Measurements from ENCODE around the gene PARN. TPM values are rescaled to one million over a fixed set of nuclear protein-coding genes. Genes with fewer than 3 reads are reported as not detected.
"Not testable (repeated sequence)": the region's sequence is repeated elsewhere in the genome, so short reads cannot be mapped to it uniquely, and the experiment has no call there.

Gene PARN
- total RNA-seq, 2 experiments from 2014 or later, result 36.4 to 40.0 TPM

GRCh38 chr16:14564861-14565687, 65.0 kb downstream of the PARN start:
- H3K36me3 Mint-ChIP-seq (ENCODE audit: low read depth), result peaks cover 11% of the 10 kb centered on the region
- ATAC-seq (no peak), DNase-seq (no peak)
- ChIA-PET CTCF (interaction anchor here (0.8 kb wide), 1 partner anchor 21 kb away, joined by 3 read pairs; no protein-coding TSS in a partner anchor), POLR2A (no interaction called here)
- H3K9me3 Mint-ChIP-seq (ENCODE audit: insufficient read depth), result no peaks in the 10 kb centered on the region
- no peaks in the 10 kb centered on the region for H3K27me3 Mint-ChIP-seq (ENCODE audit: low read depth)
- H3K27ac Mint-ChIP-seq, result no peak overlapping the region
- H3K4me3 Mint-ChIP-seq, result no peak overlapping the region
- H3K4me1 Mint-ChIP-seq (ENCODE audit: low read depth), result peaks cover 3% of the 10 kb centered on the region

GRCh38 chr16:14564323-14564722, 65.7 kb downstream of the PARN start:
- ATAC-seq (no peak), DNase-seq (no peak)
- H3K4me3 Mint-ChIP-seq, result no peak overlapping the region
- no peaks in the 10 kb centered on the region for H3K9me3 Mint-ChIP-seq (ENCODE audit: insufficient read depth)
- no peaks in the 10 kb centered on the region for H3K27me3 Mint-ChIP-seq (ENCODE audit: low read depth)
- ChIA-PET CTCF (no interaction called here), POLR2A (no interaction called here)
- peaks cover 3% of the 10 kb centered on the region for H3K4me1 Mint-ChIP-seq (ENCODE audit: low read depth)
- no peak overlapping the region for H3K27ac Mint-ChIP-seq
- peaks cover 11% of the 10 kb centered on the region for H3K36me3 Mint-ChIP-seq (ENCODE audit: low read depth)

GRCh38 chr16:14562691-14563491, 67.2 kb downstream of the PARN start:
- CTCF ChIA-PET, result no interaction called here
- ATAC-seq (no peak), DNase-seq (no peak)
- Mint-ChIP-seq H3K27ac (no peak overlapping the region), H3K9me3 (ENCODE audit: insufficient read depth) (no peaks in the 10 kb centered on the region), H3K36me3 (ENCODE audit: low read depth) (peaks cover 9% of the 10 kb centered on the region), H3K4me1 (ENCODE audit: low read depth) (peaks cover 3% of the 10 kb centered on the region), H3K4me3 (no peak overlapping the region), H3K27me3 (ENCODE audit: low read depth) (no peaks in the 10 kb centered on the region)
- POLR2A ChIA-PET, result no interaction called here

GRCh38 chr16:14560523-14560922, 69.5 kb downstream of the PARN start:
- Mint-ChIP-seq H3K27me3 (ENCODE audit: low read depth) (no peaks in the 10 kb centered on the region), H3K9me3 (ENCODE audit: insufficient read depth) (no peaks in the 10 kb centered on the region), H3K4me3 (no peak overlapping the region), H3K36me3 (ENCODE audit: low read depth) (peaks cover 9% of the 10 kb centered on the region), H3K27ac (no peak overlapping the region), H3K4me1 (ENCODE audit: low read depth) (peaks cover 2% of the 10 kb centered on the region)
- DNase-seq (no peak), ATAC-seq (no peak)
- POLR2A ChIA-PET, result no interaction called here
- CTCF ChIA-PET, result no interaction called here

GRCh38 chr16:14559809-14560241, 70.2 kb downstream of the PARN start:
- DNase-seq, result no peak
- no peak for ATAC-seq
- CTCF ChIA-PET, result no interaction called here
- no peak overlapping the region for H3K4me3 Mint-ChIP-seq
- H3K27ac Mint-ChIP-seq, result no peak overlapping the region
- H3K9me3 Mint-ChIP-seq (ENCODE audit: insufficient read depth), result no peaks in the 10 kb centered on the region
- POLR2A ChIA-PET, result no interaction called here
- H3K4me1 Mint-ChIP-seq (ENCODE audit: low read depth), result peaks cover 2% of the 10 kb centered on the region
- peaks cover 9% of the 10 kb centered on the region for H3K36me3 Mint-ChIP-seq (ENCODE audit: low read depth)
- H3K27me3 Mint-ChIP-seq (ENCODE audit: low read depth), result no peaks in the 10 kb centered on the region

GRCh38 chr16:14553447-14553846, 76.6 kb downstream of the PARN start:
- H3K27ac Mint-ChIP-seq, result no peak overlapping the region
- H3K27me3 Mint-ChIP-seq (ENCODE audit: low read depth), result no peaks in the 10 kb centered on the region
- CTCF ChIA-PET, result no interaction called here
- POLR2A ChIA-PET, result no interaction called here
- no peak for DNase-seq
- H3K36me3 Mint-ChIP-seq (ENCODE audit: low read depth), result peaks cover 14% of the 10 kb centered on the region
- H3K4me3 Mint-ChIP-seq, result no peak overlapping the region
- ATAC-seq, result no peak
- peaks cover 2% of the 10 kb centered on the region for H3K4me1 Mint-ChIP-seq (ENCODE audit: low read depth)
- no peaks in the 10 kb centered on the region for H3K9me3 Mint-ChIP-seq (ENCODE audit: insufficient read depth)

GRCh38 chr16:14549789-14550153, 80.3 kb downstream of the PARN start:
- Mint-ChIP-seq H3K9me3 (ENCODE audit: insufficient read depth) (no peaks in the 10 kb centered on the region), H3K27me3 (ENCODE audit: low read depth) (no peaks in the 10 kb centered on the region), H3K4me1 (ENCODE audit: low read depth) (peaks cover 2% of the 10 kb centered on the region), H3K4me3 (no peak overlapping the region), H3K27ac (no peak overlapping the region), H3K36me3 (ENCODE audit: low read depth) (peaks cover 17% of the 10 kb centered on the region)
- CTCF ChIA-PET, result no interaction called here
- DNase-seq (no peak), ATAC-seq (no peak)
- POLR2A ChIA-PET, result interaction anchor here (0.7 kb wide), 1 partner anchor 132 kb away, joined by 3 read pairs; no protein-coding TSS in a partner anchor

- H3K9me3 Mint-ChIP-seq (ENCODE audit: insufficient read depth), result no peaks in the 10 kb centered on the region
- peaks cover 2% of the 10 kb centered on the region for H3K4me1 Mint-ChIP-seq (ENCODE audit: low read depth)
- POLR2A ChIA-PET, result no interaction called here
- no peak overlapping the region for H3K27ac Mint-ChIP-seq
- ATAC-seq, result no peak
- H3K36me3 Mint-ChIP-seq (ENCODE audit: low read depth), result peaks cover 19% of the 10 kb centered on the region
- H3K27me3 Mint-ChIP-seq (ENCODE audit: low read depth), result no peaks in the 10 kb centered on the region
- no peak for DNase-seq
- CTCF ChIA-PET, result no interaction called here
- H3K4me3 Mint-ChIP-seq, result no peak overlapping the region
Measured at GRCh38 chr16:14548933-14549788, 80.9 kb downstream of the PARN start.

GRCh38 chr16:14545346-14545884, 84.6 kb downstream of the PARN start:
- Mint-ChIP-seq H3K27ac (no peak overlapping the region), H3K36me3 (ENCODE audit: low read depth) (peaks cover 33% of the 10 kb centered on the region), H3K4me3 (no peak overlapping the region), H3K9me3 (ENCODE audit: insufficient read depth) (peaks cover 3% of the 10 kb centered on the region), H3K4me1 (ENCODE audit: low read depth) (peaks cover 2% of the 10 kb centered on the region), H3K27me3 (ENCODE audit: low read depth) (no peaks in the 10 kb centered on the region)
- ATAC-seq (no peak), DNase-seq (no peak)
- ChIA-PET CTCF (no interaction called here), POLR2A (no interaction called here)

- H3K27ac Mint-ChIP-seq; H3K27me3 Mint-ChIP-seq (ENCODE audit: low read depth); ATAC-seq; H3K9me3 Mint-ChIP-seq (ENCODE audit: insufficient read depth); H3K4me1 Mint-ChIP-seq (ENCODE audit: low read depth); CTCF ChIA-PET; POLR2A ChIA-PET; DNase-seq; H3K4me3 Mint-ChIP-seq: not testable (repeated sequence)
- peaks cover 33% of the 10 kb centered on the region for H3K36me3 Mint-ChIP-seq (ENCODE audit: low read depth)
Measured at GRCh38 chr16:14544846-14545245, 85.2 kb downstream of the PARN start.

GRCh38 chr16:14539631-14540030, 90.4 kb downstream of the PARN start:
- Mint-ChIP-seq H3K27ac (no peak overlapping the region), H3K27me3 (ENCODE audit: low read depth) (no peaks in the 10 kb centered on the region), H3K9me3 (ENCODE audit: insufficient read depth) (peaks cover 3% of the 10 kb centered on the region), H3K4me3 (no peak overlapping the region), H3K36me3 (ENCODE audit: low read depth) (peaks cover 26% of the 10 kb centered on the region), H3K4me1 (ENCODE audit: low read depth) (no peaks in the 10 kb centered on the region)
- no peak for DNase-seq
- ATAC-seq, result no peak
- POLR2A ChIA-PET, result no interaction called here
- CTCF ChIA-PET, result no interaction called here

Measured in activated CD8-positive, alpha-beta T cell treated with anti-CD3 and anti-CD28 coated beads, Interleukin-2, amount 10 ng/mL, durations not matched to agents 7 days and 5 days (primary cell).